HG03064 (cell line): ENCODE data around the gene GAS7.

ENCODE experiments used
- ATAC-seq: cut with Tn5 transposase; IDR thresholded peaks from one replicate; pipeline ENCODE4 v1.9.1; 2021; ENCODE audit warnings: low read depth; ENCODE audit not compliant: unreplicated experiment

The GAS7 gene

GRCh38 chr17:10201680-10202079 is 3.3 kb upstream of the GAS7 start:
- no peak for ATAC-seq

DNA sequence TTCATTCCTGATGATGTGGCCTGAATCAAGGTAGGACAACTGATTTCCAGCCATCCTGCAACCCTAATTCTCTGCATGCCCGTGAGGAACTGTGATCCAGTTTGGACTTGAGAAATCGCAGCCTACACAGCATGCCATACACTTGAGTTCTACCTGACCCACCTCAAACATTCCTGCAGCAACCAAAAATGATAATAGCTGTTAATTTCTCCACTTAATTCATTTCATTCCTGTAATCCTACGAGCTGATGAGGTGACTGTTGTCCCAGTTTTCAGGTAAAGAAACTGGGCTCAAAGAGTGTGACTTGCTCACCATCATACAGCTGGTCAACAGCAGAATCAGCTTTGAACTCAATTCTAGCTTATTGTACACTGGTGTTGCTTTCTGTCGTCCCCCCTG is 2.2 kb upstream of the GAS7 start:
- no peak for ATAC-seq

- no peak for ATAC-seq
Measured at GRCh38 chr17:10200016-10200415, 1.6 kb upstream of the GAS7 start.

GRCh38 chr17:10197721-10198508 is 491 bp downstream of the GAS7 start:
- no peak for ATAC-seq

- ATAC-seq: no peak
Measured at GRCh38 chr17:10197362-10197720, 1.1 kb downstream of the GAS7 start.

DNA sequence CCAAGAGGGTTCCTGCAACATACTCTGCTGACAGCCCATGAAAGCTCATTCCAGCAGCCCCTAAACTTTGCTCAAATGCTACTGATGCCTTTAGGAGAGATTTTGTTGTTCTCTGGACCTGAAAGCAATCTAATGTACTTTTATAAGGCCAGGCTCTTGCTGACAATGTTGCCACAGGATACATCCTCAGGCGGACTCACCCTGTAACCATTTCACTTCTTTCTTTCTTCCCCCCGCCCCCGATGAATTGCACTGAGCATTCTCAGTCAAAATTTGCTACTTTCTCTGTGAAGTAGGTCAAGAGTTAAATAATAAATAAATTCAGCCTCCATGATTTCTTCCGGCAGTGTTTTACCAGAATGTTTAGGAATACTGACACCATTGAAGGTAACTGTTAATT is 1.5 kb downstream of the GAS7 start:
- ATAC-seq: no peak

DNA sequence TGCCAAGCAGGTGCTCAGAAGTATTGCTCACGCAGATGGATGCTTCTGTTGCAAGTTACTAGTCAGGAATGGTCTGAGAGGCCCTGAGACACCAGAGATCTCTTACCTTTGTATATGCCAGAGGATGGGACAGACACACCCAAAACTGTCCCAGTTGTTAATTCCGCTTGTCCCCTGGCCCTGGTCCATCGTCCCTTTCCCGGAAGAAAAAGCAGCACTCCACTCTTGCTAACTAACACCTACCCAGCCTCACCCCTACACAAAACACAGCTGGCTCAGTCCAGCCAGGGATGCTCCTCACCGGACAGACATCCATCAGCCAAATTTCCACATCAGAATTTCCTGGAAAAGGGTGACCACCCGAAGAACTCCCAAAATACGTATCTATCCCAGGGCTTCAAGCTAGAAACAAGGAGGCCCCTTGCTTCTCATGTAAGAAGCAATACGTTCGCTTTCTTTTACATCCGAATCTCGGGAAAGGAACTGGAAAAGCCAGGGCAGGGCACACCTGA is 2.0 kb downstream of the GAS7 start:
- ATAC-seq: no peak

DNA sequence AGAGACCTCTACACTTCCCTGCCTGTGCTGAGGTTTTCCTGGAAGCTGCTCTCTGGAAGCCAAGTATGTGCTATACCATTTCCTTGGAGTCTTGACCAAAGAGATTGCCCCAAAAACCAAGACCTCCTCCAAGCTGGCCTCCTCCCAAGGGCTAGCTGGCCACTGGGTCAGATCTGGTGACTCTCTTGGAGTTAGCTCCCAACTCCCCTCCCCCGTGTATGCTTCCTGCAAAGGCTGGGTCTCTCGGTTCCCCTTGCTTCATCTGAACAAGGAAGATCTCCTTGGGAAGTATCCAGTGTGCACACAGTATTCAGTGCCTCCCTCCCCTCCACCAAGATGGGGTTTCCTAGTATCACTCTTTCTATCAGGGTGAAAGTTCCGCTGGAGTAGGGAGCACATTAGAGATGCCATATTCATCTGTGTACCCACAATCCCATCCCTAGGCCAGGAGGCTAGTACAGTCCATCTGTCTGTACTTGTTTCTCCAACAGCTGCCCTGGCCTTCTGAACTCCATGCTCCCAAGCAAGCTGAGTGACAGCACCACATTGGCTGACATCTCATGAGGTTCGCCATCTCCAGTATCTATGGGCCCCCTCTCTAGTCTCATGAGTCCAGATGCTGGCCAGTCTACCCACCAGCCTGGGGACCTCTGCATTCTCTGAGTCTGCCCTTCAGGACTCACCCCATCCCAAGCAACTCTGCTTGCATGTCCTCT is 3.2 kb downstream of the GAS7 start:
- no peak for ATAC-seq

DNA sequence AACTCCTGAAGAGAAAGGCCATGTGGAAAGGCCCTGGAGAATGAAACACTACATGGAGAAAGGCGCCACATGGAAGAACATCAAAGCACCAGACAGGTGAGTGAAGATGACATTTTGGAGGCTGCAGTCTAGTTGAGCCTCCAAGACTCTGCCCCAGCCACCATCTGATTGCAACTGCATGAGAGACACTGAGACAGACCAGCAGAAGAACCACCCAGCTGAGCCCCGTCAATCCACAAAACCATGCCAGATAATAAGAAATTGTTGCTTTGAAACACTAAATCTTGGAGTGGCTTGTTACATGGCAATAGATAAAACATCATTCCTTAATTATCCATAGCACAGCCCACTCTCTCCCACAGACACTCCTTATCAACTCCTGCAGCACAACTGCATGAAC is 4.8 kb downstream of the GAS7 start:
- no peak for ATAC-seq

DNA sequence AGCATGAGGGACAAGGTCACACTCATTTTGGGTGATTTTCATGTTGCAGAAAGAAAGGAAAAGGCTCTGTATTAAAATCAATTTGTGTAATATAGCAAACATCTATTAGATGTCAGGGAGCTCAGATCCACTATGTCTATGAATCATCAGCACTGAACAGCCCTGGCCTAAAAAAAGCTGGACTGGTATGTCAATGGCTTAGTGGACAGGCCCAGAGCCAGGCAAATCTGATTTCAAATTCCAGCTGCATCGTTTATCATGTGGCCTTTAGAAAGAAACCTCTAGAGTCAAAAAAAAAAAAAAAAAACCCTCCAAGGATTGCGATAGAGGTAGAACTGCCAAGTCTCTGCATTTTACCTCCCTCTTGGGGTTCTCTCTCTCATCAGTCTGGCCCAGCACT is 5.4 kb downstream of the GAS7 start:
- ATAC-seq: no peak

- ATAC-seq: no peak
Measured at GRCh38 chr17:10192461-10192860, 5.9 kb downstream of the GAS7 start.

DNA sequence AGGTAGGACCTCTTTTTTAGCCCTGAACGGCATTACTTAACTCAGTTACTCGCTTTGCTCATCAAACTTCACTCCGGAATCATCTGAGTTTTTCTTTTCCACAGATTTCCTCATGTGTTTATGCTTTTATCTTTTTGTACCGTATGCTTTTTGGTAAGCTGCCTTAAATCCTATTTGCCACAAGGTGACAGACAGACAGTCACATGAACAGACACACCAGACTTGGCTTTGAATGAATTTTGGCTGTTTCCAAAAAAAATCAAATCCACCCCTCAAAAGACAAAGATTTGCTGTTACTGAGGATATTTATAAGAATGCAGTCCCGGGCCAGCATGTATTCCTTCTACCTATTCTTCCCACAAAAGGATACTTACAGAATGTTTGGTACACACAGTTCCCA is 10.9 kb downstream of the GAS7 start:
- no peak for ATAC-seq

- no peak for ATAC-seq
Measured at GRCh38 chr17:10186771-10187410, 11.5 kb downstream of the GAS7 start.

DNA sequence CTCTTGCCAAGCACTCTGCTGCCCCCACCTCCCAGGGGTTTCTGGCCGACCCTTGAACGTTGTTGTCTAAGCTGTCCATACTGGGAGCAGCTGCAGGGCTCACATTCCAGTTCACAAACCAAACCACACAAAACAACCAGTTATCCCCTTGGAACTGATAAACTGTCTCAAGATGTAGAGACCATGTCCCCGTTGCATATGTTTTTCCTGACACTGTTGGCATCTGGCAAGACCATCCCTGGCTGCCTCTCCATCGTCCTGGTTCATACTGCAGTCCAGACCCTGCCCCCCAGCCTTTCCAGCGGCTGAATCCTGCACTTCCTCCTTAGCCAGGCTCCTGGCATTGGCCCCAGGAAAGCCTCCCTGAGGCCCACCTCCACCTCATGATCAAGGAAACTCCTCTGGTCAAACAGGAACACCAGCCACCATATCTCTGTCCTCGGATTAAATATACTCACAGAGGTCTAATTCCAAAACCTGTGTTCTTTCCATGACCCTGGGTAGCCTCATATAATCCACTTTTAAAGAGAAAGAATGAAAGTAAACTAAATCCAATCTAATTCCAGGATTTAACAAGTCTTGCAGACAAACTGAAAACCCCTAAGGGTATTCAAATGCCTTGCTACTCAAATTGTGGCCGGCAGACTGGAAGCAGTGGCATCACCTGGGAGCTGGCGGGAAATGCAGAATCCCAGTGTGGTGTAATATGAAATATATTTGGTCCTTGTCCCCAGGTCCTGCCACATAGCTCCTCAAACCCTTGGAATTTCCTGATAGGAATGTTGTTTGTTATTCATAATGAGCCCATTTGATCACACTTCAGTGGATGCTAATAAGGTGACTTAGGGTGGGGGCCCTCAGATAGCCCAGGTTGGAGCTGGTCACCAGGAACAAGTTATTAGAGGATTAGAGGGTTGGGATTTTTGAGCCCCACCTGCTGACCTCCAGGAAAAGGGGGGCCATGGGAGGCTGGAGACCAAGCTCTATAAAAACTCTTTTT is 14.2 kb downstream of the GAS7 start:
- ATAC-seq: no peak

- no peak for ATAC-seq
Measured at GRCh38 chr17:10182785-10183184, 15.6 kb downstream of the GAS7 start.

DNA sequence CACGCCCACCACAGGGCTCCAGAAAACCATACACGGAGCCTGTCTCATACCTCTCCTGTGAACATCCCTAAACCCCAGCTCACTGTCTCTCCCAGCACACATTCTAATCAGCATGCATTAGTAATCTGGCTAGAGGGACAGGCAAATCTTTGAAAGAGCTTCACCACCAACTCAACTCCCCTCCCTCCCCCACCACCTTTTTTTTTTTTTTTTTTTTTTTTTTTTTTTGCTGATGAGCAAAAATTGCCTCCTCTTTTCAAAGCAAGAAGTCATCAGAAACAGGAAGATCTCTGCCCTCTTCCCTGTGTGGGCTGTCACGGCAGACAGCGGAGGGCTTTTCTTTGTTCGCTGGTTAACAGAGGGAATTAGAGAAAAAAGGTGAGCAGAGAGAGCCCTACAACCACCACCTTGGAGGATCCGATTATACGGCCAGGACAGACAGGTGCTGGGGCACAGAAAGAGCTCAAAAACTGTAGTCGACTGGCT is 19.9 kb downstream of the GAS7 start:
- no peak for ATAC-seq

- no peak for ATAC-seq
Measured at GRCh38 chr17:10177913-10178505, 20.4 kb downstream of the GAS7 start.

DNA sequence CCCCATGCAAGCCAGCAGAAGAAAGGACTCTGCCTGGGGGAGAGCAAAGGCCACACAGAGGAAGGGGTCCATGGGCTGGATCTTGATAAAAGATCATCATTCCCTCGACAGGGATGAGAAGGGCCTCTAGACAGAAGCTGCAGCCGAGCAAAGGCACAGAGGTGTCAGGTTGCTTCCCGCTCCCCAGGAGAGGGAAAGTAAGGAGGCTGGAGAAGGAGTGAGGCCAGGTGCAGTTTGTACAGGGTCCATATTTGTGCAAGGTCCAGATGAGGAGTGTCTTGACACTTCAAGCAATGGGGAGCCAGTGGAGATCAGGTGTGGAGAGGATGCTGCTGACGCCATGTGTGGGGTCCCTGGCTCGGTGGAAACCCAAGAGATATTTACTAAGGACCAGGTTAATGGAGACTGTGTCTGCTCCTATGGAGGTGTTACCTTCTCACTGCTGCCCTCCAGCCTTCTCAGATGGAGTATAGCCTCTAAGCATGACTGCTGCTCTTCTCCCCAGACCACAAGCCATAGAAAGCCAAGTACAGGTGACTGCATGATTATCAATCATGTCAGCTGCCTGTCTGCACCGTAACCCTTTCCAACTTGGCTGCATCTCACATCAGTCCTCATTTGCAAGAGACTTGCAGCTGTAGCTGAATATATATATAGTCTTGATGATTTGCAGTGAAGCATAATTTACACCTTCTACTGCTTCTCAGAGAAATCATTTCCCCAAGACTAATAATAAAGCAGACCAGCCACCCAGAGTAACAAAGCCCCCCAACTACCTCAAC is 21.1 kb downstream of the GAS7 start:
- ATAC-seq: no peak

GRCh38 chr17:10173913-10174312 is 24.5 kb downstream of the GAS7 start:
- no peak for ATAC-seq
